HUES48 (cell line): ENCODE results near the gene FCRL4.
"Not testable (repeated sequence)": the region's sequence is repeated elsewhere in the genome, so short reads cannot be mapped to it uniquely, and the experiment has no call there.

Source experiments
- H3K27ac ChIP-seq: one replicate; pipeline ENCODE4 v1.7.0; 2013; ENCODE audit warnings: low read depth, low read length, inconsistent platforms
- H3K27me3 ChIP-seq: 2 replicates; pipeline ENCODE4 v1.6.1; 2013; ENCODE audit warnings: mild to moderate bottlenecking, low read length; ENCODE audit not compliant: control insufficient read depth, insufficient read depth
- H3K36me3 ChIP-seq: 2 replicates; pipeline ENCODE4 v1.6.1; 2013; ENCODE audit warnings: low read length; ENCODE audit not compliant: control insufficient read depth, insufficient read depth
- H3K4me1 ChIP-seq: 2 replicates; pipeline ENCODE4 v1.6.1; 2013; ENCODE audit warnings: mild to moderate bottlenecking, low read length; ENCODE audit not compliant: control insufficient read depth, insufficient read depth
- H3K4me3 ChIP-seq: 2 replicates; pipeline ENCODE4 v1.5.1; 2013; ENCODE audit warnings: mild to moderate bottlenecking, low read depth, low read length
- H3K9ac ChIP-seq: 2 replicates; pipeline ENCODE4 v1.6.1; 2013; ENCODE audit warnings: mild to moderate bottlenecking, low read depth, low read length, moderate library complexity
- H3K9me3 ChIP-seq: 2 replicates; pipeline ENCODE4 v1.6.1; 2013; ENCODE audit warnings: low read length; ENCODE audit not compliant: control insufficient read depth, insufficient read depth

FCRL4 gene

DNA sequence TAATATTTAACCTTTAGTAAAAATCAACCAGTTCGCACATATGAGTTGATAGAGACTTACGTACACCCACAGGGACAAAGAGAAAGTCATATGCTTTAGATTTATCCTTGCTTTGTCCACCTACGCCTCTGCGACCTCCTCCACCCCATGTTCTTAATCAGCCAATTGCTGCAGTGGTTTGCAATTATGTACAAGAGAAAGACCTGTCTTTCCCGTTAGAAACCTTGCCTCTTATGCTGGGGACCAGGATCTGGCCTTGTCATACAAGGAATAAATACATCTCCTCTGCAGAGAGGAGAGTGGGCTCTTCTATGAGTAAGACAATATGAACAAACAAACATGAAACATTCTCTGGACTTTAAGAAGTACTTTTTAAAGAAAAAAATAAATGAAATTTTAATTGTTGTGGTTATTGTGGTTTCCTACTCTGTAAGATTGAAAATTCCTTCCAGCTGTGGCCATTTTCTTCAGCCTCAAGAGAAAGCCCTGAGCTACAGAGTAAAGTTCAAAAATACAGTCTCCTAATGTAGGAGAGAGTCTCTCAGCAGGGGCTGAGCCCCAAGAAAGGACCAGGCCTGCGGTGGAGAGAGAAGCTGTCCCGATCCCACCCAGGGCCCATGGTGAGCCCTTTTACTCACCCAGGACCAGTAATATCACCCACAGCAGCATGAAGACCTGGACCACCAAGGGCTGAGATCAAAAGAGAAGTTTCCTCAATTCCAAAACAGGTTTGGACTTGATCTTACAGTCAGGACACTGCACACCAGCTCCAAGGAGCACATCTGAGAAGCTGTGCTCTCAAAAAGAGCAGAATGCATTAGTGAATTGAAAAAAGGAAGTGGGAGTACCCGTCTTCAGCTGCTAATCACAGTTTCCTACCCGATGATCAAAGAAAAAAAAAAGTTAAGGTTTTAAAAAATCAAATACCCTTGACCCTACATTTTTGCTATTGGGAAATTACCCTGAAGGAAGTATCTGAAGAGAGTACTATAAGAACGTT lies 45.9 kb downstream of the FCRL4 start, which contains the start of gene FCRL5:
FCRL5 (minus strand) TSS at position 822 of the 1,000 bp plus-strand sequence; CDS start at position 669, 153 bp downstream.
- no peaks in the 10 kb centered on the region for H3K36me3 ChIP-seq
- H3K9ac ChIP-seq, result no peak within 1 kb of the TSS
- no peaks in the 10 kb centered on the region for H3K4me1 ChIP-seq
- no peak within 1 kb of the TSS for H3K27ac ChIP-seq
- no peaks in the 10 kb centered on the region for H3K27me3 ChIP-seq
- no peak within 1 kb of the TSS for H3K4me3 ChIP-seq
- no peaks in the 10 kb centered on the region for H3K9me3 ChIP-seq

GRCh38 chr1:157548081-157548480 lies 49.8 kb downstream of the FCRL4 start:
- not testable (repeated sequence) for H3K9ac ChIP-seq, H3K27me3 ChIP-seq, H3K4me1 ChIP-seq, H3K4me3 ChIP-seq, H3K9me3 ChIP-seq, H3K27ac ChIP-seq, H3K36me3 ChIP-seq

- no peak overlapping the region for H3K9ac ChIP-seq
- H3K27ac ChIP-seq, result no peak overlapping the region
- H3K4me1 ChIP-seq, result peaks cover 25% of the 10 kb centered on the region
- no peaks in the 10 kb centered on the region for H3K27me3 ChIP-seq
- H3K4me3 ChIP-seq, result no peak overlapping the region
- H3K36me3 ChIP-seq, result no peaks in the 10 kb centered on the region
- H3K9me3 ChIP-seq, result peaks cover 7% of the 10 kb centered on the region
These were observed 55.2 kb downstream of the FCRL4 start for GRCh38 chr1:157542676-157543075.

- Histone ChIP-seq H3K4me1 (peaks cover 25% of the 10 kb centered on the region), H3K27me3 (no peaks in the 10 kb centered on the region), H3K27ac (no peak overlapping the region), H3K4me3 (no peak overlapping the region), H3K9ac (no peak overlapping the region), H3K9me3 (peaks cover 15% of the 10 kb centered on the region), H3K36me3 (no peaks in the 10 kb centered on the region)
These were observed 57.0 kb downstream of the FCRL4 start for GRCh38 chr1:157540852-157541251.

GRCh38 chr1:157540160-157540748 lies 57.6 kb downstream of the FCRL4 start:
- peak overlapping the region; percentile 54 for H3K27ac ChIP-seq

DNA sequence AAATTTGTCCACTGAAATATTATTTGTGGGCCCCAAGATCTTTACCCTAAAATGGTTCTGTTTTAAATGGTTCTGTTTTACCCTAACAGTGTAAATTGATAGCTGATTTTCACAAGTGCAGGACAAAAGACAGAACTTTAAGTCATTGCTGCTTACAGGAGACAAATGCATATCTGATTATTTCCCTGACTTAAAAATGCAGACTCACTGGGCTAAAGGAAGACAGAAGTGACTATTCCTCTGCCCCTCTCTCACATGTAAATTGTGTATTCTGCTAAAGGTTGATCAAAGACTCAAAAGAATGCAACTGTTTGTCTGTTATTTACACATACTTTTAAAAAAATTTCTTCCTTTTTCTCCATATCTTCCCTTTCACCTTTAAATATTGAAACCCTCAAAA lies 58.3 kb downstream of the FCRL4 start:
- peak overlapping the region; percentile 54 for H3K27ac ChIP-seq
- no peaks in the 10 kb centered on the region for H3K27me3 ChIP-seq
- H3K9me3 ChIP-seq, result peaks cover 15% of the 10 kb centered on the region
- H3K9ac ChIP-seq, result 0 out of 2 replicates have a peak overlapping the region, but pooled peaks have one; percentile 8
- H3K36me3 ChIP-seq, result no peaks in the 10 kb centered on the region
- no peak overlapping the region for H3K4me3 ChIP-seq
- H3K4me1 ChIP-seq, result peaks cover 25% of the 10 kb centered on the region

More at GRCh38 chr1:157540160-157540748, 57.6 kb downstream of the FCRL4 start:
- Histone ChIP-seq H3K9me3 (peaks cover 15% of the 10 kb centered on the region), H3K4me1 (peaks cover 25% of the 10 kb centered on the region), H3K4me3 (peak overlapping the region; percentile 2; the same call in 1 of the 2 replicates), H3K36me3 (no peaks in the 10 kb centered on the region), H3K9ac (0 out of 2 replicates have a peak overlapping the region, but pooled peaks have one; percentile 8), H3K27me3 (no peaks in the 10 kb centered on the region)

DNA sequence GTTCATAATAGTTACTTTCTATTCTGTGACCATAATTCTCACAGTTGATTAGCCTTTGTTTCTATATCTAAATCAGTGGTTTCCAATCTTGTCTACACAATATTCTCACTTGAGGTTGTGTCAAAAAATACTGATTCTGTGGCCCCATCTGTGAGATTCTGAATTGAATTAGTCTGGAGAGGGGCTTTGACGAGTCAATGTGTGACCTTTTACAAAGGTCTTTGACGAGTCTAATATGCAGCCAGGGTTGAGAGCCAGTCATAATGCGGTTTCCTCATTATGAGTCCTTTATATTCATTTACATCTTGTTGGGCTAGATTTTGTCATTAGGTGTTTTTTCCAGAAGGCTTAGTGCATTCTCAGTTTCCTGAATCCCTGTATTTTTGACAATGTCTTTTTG lies 65.3 kb downstream of the FCRL4 start:
- no peak overlapping the region for H3K9ac ChIP-seq

DNA sequence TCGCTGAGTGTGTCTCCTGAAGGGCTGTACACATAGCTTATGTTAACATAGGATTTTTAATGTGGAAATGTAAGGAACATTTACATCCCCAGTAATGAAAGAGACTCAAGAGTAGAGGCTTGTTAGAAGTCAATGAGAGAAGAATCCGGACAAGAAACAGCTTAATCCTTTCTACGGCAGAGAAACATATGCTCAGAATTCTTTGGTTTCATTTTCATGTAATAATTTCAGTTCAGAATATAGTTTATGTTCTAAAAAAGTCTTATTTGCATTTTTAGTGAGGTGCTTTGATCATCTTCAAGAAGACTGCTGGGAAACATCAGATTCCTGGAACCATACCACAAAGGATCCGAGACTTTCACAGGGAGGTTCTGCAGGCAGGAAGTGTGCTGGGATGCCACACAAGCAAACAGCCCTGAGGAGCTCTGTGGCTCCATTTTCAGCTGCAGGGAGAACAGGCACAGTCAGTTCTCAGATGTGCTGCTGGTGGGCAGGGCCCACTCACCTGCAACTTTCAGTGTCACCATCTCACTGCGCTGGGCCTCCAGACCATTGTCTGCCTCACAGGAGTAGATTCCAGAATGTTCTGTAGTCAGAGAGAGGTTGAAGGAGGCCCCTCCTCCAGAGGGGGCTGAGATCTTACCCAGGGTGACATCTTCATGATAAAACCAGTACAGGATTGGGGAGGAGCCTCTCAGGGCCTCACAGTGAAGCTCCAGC lies 74.0 kb downstream of the FCRL4 start:
- no peak overlapping the region for H3K4me3 ChIP-seq
- H3K9ac ChIP-seq, result no peak overlapping the region
- H3K27ac ChIP-seq, result no peak overlapping the region
- H3K9me3 ChIP-seq, result no peaks in the 10 kb centered on the region
- no peaks in the 10 kb centered on the region for H3K27me3 ChIP-seq
- no peaks in the 10 kb centered on the region for H3K36me3 ChIP-seq
- no peaks in the 10 kb centered on the region for H3K4me1 ChIP-seq

More for the DNA sequence above, 65.3 kb downstream of the FCRL4 start:
- H3K27ac ChIP-seq, result no peak overlapping the region
- no peaks in the 10 kb centered on the region for H3K4me1 ChIP-seq
- no peak overlapping the region for H3K4me3 ChIP-seq
- H3K36me3 ChIP-seq, result no peaks in the 10 kb centered on the region
- H3K27me3 ChIP-seq, result no peaks in the 10 kb centered on the region
- H3K9me3 ChIP-seq, result peaks cover 7% of the 10 kb centered on the region
